ENCODE data around the gene TGFBI.

The TGFBI gene

DNA sequence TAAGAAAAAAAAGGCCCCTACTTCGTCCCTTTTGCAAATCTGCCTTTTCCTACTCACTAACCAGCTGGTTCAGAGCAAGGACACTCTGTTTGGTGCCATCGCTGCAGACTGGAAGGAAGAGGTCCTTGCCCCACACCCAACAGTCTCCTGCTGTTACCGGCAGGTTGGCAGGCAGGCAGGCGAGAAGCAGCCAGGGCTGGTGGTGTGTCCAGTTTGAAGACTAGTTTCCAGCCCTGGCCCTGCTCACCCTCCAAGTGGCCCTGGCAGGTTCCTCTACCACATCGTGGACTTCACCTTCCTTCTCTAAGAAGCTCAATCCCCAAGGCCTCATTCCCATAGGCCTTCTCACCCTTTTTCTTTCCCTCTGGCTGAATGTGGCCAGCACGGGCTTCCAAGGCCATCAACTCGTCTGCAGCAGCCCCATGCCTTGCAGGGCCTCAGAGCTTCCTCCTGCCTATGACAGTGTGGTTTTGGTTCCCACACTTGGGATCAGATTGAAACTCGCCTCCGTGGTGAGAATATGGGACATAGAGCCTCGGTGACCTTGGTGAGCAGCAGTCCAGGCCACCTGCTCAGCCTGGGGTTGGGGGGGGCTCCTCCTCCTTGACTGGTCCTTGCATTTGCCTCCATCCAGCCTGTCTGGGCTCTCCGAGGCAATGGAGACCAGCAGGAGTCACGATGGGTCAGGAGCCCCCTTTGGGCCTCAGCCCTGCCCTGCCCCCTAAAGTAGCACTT is 22.9 kb downstream of the TGFBI start:
- DNase-seq: no peak

DNA sequence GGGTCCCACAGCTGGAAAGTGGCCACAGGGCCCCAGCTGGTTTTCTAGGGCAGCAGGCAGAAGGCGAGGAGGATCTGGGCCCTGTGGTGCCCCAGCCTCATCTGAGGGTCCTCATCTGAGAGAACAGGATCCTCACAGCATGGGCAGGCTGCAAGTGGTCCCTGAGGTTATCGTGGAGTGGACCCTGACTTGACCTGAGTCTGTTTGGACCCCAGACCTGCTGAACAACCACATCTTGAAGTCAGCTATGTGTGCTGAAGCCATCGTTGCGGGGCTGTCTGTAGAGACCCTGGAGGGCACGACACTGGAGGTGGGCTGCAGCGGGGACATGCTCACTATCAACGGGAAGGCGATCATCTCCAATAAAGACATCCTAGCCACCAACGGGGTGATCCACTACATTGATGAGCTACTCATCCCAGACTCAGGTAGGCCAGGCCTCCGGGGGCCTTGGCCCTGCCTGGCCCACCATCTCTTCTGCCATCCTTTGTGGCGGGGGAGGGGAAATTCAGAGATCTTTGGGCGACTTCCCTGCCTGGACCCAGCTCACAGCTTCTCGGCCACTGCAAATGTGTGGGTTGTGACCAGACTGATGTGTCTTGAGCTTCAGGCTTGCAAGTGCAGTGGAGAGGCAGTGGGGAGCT is 24.0 kb downstream of the TGFBI start:
- no peak for DNase-seq

DNA sequence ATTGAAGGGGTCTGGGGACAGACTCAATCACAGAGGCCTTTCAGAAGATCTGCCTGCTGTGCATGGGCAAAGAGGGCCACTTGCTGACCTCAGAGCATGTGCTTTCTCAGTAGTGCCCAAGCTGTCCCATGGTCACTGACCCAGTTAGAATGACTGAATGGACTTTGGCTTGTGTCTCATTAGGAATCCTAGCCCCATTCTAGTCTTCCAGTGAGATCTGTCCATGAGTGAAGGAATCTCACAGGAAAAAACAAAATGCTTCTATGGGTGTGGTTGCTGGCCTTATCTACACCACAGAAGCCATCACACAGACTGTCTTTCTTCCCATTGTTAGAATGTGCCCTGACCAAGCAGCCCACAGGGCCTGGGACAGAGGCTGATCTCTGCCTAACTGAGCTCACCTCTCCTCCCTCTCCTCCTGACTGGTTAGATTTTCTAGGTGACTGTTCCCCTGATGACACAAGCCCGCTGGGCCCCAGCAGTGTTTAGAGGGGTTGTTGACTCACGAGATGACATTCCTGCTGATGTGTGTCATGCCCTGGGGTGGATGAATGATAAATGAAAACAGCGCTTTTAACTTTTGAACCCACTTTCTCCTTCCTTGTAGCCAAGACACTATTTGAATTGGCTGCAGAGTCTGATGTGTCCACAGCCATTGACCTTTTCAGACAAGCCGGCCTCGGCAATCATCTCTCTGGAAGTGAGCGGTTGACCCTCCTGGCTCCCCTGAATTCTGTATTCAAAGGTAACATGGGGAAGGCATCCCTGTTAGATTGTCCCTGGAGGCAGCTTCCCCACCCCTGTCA is 24.8 kb downstream of the TGFBI start:
- no peak for DNase-seq

DNA sequence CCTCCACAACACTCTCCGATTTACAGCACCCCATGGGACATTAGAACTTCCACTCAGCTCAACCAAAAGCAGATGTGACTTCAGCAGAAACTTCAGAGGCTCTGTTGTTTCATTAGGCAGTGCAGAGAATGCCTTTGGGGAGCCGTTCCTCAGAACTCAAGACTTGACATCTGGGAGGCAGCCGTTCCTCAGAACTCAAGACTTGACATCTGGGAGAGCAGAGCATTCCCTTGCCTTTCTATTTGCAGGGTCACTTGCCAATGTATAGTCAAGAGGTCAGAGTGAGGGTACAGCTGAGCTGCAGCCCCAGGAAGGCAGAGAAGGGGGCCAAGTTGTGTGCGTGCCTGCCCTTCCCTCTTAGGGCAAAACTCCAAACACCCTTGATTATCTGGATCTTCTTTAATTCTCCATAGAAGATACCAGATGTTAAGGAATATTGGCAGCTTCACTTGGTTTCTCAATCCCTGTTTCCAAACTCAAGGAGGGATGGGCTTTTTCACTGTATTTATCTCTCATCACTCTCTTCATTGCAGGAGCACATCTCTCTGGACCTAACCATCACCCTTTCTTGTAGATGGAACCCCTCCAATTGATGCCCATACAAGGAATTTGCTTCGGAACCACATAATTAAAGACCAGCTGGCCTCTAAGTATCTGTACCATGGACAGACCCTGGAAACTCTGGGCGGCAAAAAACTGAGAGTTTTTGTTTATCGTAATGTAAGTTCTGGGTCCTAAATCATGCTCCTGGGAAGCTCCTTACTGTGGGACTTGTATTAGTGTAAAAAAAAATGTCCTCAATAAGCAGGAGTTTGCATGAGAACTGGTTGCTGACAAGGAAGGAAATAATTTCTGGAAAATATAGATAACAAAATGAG is 25.6 kb downstream of the TGFBI start:
- no peak for DNase-seq

DNA sequence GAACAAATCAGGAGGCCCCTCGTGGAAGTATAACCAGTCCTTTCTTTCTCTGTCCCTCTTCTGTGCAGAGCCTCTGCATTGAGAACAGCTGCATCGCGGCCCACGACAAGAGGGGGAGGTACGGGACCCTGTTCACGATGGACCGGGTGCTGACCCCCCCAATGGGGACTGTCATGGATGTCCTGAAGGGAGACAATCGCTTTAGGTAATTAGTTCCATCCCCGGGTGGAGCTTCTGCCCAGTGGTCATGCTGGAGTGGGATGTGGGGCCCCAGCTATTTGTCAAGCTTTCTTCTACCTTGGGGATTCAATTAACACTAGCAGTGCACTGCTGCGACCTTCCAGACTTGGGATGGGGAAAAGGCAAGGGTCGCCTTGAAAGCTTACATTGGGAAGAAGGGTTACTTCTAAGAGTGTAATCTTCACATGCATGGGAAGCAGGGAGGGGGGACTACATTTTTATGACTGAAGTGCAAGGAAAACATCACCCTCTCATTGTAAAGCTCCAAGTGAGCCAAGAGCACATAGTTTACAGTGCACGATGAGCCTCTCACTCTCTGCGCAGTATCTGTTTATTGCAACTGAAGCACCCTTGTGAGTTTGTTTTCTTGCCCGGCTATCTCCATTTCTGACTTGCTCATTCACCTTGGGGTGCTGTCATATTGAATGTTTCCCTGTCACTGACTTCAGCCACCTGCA is 27.0 kb downstream of the TGFBI start:
- DNase-seq: no peak

DNA sequence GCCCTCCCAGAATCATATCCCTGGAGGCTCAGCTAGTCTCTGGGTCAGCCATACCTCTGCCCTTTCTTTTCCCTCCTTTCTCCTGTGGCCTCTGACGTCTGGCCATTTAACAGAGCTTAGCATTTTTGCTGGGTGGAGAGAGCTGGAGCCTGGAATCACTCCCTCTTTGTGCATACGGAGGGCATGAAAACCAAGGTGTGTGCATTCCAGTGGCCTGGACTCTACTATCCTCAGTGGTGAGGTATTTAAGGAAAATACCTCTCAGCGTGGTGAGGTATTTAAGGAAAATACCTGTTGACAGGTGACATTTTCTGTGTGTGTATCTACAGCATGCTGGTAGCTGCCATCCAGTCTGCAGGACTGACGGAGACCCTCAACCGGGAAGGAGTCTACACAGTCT is 27.5 kb downstream of the TGFBI start:
- no peak for DNase-seq

DNA sequence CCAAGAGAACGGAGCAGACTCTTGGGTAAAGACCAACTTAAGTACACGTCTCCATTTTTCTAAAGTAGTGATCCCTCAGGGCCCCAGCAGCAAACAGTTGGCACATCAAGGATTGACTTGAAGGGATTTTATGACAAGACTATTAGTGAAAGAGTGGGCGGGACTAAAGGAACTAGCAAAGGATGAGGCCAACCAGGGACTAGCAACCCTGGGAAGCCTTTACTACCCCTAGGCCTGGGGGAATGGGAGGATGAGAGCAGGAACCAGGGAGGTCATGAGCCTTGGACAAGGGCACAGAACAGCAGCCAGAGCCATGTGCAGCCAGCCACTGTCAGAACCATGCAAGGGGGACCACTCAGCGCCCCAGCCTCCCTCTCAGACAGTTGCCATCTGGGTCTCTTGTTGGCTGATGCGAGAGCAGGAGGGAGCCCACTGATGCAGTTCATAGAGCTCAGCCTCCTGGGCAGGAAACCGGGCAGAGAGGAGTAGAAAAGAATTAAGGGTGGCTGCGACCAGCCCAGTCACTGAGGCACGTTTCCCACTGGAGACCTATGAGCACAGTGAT is 28.1 kb downstream of the TGFBI start:
- no peak for DNase-seq

DNA sequence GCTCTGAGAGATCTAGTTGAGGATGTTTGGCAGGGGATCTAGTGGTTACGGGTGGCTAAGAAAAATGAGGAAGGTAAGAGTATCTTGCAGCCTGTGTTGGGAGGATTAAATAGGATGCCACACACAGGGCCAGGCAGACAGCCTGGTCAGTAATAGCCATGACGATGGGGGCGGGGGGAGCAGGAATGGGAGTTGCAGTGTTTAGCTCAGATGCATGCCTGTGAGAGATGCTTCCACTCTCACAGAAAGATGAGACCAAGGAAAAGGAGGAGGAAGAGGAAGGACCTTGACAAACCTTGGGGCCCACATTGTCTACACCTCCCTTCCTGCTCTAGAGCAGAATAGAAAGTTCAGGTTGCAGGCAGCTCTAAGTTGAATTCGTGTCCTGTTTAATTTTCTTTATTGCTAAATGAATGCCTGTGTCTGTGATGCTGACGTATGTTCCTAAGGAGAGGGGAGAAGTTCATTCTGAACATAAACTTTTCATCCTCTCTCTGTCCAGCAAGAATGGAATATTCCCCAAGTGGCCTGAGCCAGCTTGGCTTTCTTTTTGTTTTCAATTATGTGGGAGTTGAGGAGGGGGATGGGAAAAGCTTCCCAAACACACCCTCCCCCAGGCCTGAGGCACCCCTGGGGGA is 28.7 kb downstream of the TGFBI start:
- no peak for DNase-seq

DNA sequence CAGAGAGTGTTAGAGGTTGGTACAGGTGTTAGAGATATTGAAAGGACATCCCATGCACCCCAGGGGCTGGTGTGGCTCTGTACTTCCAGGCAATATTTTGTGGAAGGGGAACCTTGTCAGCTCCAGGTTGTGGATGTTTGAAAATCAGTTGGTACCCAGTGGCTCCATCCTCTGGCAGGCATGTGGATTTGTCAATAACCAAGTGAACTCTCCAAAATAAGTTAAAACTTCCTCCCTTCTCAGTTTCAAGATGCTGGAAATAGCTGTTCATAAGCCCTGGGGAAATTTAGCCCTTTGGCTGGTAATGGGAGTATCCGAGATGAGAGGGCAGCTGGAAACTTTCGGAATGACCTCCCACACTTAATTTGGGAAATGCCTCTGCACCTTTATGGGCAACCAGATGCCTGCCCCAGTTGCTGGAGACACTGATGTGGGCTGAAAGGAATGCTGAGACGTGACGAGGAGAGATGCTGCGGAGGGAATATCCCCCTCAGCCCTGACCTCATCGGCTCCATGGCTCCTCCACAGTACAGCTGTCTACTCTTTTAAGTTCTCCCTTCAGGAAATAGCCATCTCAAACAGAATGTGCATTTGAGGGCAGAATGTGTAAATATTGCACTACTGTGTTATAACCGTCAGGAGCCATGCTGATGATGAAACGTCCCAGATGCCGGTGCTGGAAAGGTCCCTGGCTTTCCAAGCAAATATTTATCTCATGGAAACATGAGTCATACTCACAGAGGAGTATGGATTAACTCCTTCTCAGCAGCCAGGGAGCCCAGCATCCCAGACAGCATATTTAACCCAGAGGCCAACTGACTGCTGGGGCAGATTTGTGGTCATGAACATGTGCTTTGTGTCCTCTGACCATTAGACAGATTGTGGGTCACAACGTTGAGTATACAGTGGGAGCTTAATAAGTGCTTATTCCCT is 29.5 kb downstream of the TGFBI start:
- DNase-seq: no peak

DNA sequence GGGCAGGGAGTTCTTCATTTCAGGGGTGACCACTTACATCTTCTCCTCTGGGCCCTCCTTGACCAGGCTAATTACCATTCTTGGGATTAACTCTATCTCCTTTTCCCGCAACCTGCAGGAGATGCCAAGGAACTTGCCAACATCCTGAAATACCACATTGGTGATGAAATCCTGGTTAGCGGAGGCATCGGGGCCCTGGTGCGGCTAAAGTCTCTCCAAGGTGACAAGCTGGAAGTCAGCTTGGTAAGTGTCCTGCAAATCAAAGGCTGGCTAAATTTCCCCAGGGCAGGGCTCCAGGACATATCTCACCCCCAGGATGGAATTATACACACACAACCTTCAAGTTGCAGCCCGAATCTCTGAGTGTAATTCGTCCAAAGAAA is 30.2 kb downstream of the TGFBI start:
- DNase-seq: no peak

DNA sequence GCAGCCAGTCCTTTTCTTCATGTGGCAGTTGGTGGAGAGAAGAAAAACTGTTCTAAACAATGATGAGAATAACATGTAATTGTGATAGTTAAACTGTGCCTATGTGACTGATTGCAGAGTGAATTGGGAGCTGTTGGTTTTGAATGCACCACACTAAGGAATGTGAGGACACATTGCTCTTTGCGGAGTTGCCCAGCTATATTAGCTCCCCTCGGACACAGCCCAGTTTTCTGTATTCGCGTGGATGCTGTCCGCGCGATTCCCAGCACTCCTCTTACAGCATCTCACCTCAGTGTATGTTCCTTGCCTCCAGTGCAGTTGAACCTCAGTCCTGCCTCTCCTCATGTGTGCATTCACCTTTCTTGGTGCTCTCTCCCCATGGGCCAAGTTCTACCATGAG is 32.2 kb downstream of the TGFBI start:
- DNase-seq: no peak

DNA sequence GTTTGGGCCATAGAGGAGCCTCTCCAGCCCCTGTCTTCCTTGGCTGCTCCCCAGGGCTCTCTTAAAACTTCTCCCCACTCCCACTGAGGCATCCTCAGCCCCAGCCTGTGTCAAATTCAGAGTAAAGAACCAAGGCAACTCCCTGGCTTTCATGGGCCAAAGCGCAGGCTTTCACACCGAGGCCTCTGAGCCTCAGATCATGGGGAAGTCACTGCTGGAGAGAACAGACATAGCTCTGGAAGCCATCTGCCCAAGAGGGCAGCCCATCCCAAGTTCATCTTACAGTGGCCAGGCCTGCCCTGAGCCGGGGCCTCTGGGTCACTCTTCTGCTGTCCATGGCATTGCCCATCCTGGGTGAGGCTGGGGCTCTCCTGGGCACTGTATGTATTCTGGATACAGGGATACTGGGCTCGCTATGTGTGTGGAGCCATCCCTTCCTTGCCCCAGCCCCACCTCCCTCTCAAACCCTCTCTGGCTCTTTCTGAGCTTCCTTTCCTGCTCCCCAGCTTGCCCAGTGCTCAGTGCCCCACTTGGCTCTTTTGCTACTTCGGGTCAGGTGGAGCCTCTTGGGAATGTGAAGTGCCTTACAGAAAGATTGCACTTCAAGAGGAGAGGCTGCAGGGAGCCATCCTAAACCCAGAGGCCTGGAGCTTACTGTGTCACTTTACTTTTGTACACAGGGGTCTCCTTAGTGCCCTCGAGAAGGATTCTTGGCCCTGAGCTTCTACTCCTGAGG is 33.0 kb downstream of the TGFBI start:
- no peak for DNase-seq

DNA sequence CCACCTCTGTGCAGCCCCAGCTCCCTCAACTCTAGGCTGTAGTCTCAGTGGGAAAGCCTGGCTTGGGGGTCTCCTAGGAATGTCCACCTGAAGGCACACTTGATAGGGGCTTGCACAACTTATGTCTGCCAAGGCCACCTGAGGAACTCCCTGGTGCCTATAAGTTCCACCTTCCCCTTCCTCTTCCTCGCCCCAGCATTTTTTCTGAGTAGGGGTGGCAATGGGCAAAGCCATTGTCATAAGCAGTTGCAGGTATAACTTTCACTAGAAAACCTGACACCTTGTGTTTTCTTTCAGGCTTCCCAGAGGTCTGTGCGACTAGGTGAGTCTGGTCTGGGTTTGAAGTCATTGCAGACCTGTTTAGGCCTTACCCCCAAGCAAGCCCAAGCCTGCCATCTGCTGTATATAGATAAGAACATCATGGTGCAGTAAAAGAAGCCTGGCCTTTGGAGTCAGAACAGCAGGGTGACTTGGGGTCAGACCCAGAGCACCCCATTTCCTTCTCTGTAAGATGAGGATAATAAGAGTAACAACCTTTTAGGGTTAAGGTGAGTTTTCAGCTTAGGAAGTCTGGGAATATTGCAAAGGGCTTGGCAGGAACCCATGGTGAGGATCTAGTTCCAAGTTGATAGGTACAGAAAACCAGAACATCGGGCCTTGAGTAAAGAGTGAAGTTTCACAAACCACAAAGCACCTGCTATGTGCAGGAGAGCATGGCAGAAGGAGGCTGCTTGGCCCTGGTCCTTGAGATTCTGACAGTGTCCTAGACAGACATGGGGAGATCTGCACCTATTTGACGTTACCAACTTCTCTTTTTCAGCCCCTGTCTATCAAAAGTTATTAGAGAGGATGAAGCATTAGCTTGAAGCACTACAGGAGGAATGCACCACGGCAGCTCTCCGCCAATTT is 33.8 kb downstream of the TGFBI start:
- no peak for DNase-seq

DNA sequence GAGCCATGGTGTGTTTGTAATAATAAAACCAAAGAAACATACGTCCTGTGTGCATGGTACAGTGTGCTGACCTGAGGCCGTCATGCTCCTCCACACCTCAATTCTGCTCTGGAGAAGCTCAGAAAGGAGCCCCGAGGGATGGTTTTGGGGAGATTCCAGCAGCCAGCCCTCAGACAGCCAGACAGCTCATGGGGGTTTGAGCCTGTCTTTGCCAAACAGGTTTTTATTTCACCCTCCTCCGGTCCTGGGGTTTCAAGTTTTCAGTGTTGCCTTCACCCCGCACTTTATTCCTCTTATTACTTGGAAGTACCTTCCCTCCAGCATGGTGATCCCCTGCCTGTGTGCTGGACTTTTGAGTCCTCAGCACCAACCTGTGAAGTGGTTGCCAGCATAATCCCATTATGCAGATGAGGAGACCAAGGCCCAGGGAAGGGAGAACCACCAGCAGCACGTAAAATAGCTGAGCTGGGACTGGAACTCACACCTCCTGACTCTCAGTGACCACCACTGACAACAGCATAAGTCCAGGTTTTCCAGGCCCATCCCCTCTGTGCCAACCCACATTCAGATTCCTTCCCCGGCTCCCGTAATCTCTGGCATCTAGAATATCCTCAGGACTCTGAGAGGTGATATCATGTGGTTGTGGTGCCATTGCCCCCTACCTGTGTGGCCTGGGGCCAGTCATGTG is 35.1 kb downstream of the TGFBI start:
- DNase-seq: no peak

DNA sequence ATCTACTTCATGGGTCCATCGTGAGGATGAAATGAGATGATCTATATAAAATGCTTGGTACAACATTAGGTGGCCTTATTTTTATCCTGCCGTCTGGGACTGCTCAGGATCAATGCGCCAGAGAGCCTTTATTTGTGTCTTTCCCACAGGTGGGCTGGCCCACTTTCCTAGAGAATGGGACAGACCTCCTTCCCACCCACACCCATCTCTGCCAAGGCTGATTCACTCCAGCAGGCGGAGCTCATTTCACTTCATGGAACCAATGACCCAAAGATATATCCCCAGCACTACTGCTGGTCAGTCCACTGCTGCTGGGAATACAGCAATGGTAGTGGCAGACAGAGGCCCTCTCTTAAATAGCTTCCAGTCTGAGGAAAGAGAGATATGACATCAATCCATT is 35.7 kb downstream of the TGFBI start:
- no peak for DNase-seq

DNA sequence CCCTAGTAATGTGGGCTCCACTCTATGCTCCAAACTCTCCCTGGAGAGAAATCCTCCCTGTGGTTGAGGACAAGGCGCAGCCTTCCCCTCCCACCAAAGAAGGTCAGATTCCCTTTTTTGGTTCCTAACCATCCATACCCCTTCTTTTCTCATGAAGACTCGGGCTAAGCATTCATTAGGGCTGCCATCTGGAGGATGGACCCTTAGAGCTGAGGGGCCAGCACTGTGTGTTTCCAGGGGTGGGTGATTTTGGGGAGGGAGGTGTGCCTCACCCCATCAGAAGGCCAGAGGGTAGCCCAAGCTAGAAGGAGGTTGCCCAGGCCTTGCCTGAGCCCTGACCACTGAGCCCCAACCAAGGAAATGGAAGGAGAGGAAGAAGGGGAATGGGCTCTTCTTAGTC is 36.8 kb downstream of the TGFBI start:
- no peak for DNase-seq

DNA sequence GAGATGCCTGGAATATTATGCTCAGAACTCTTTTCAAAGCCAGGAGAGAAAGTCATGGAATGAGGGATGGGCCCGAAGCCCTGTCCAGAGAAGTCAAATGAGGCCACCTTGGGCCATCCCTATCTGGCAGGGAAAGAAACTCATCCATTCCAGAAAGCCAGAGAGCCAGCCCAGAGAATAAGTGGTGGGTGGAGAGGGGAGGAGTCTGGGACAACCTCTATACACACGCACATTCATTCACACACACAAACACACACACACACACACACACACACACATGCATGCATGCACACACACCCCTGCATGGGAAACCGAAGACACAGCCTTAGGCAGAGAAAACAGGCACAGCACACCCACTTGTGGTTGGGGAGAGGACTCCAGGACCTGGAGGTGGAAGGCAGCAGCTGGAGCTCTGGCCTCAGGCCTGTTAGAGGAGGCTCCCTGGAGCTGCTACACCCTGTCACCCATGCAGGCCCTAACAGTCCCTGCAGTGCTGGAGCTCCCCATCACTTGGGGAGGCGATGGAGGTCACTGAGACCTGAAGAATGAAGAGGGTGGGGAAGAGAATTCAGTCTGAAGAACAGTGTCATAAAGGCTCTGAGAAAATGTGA is 38.0 kb downstream of the TGFBI start:
- DNase-seq: no peak
